Measurements from ENCODE around the gene SRSF3.
"Not testable (repeated sequence)": the region's sequence is repeated elsewhere in the genome, so short reads cannot be mapped to it uniquely, and the experiment has no call there.

Gene SRSF3

GRCh38 chr6:36639171-36639808 lies 45.1 kb downstream of the SRSF3 start:
- no peak for TF ChIP-seq JUND (IDR thresholded peaks at IDR 0.05; ENCODE audit: low read depth)
- in situ Hi-C loops (cut with HindIII; ENCODE audit: low pct_unique_long_range_greater_than_20kb, low sequenced_read_pairs) = no loop called here
- no peak for DNase-seq (ENCODE audit: low read depth in 1 of 2, low spot score in 1 of 2)

DNA sequence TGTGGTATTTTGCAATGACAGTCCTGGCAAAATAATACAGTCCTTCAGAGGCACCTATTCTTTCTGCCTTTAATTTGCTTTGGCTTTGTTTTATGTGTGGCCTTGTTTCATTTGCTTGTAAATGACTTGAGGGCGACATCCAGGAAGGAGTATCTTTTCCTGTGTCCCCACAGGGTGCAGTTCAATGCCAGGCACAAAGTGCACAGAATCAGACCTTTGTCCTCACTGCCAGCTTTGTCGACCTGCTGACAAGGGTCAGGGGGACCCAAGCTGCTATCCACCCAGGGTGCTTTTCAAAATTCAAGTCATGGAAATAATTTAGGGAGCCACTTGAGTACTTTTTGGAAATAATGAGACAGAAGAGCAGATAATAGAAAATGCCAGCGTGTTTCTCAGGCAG lies 47.4 kb downstream of the SRSF3 start:
- in situ Hi-C loops (cut with HindIII; ENCODE audit: low pct_unique_long_range_greater_than_20kb, low sequenced_read_pairs) = no loop called here

DNA sequence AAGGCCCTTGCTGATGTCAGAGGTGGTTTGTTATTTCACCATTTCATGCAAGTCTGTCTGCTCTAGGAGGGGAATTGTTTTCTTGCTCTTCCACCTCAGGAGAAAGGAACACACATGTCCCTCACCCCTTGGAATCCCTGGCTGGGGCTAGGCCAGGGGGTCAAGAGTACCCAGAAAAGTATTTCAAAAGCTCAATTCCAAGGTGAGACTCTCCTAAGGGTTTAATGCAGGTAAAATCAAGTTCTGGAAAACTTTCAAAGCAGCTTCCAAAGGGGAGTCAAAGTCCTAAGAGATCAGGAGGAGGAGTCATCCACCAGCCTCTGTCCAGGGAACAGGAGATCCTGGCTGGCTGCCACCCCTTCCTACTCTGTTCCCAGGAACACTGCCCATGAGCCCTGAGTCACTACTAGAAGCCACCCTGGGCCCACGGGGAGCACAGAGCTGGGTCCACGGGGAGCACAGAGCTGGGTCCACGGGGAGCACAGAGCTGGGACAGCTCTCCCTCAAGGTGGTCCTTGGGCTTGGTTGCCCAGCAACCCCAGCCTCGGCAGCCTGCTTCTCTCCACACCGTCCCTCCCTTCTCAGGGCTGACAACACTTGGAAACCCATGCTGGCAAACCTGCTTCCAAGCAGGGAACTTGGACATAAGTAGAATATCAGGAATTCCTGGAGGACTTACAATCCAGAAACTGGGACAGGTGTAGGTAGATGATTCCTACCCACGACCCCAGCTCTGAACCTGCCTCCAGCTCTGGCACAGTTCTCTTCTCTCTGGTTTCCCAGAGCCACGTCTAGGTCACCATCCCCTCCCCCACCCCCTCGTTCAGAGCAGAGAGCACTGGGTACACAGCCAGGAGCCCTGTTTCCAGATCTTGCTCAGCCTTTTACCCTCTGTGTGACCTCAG lies 49.0 kb downstream of the SRSF3 start:
- peak in 1 of 2 experiments; percentile 48 for DNase-seq (ENCODE audit: low read depth in 1 of 2, low spot score in 1 of 2)
- in situ Hi-C loops (cut with HindIII; ENCODE audit: low pct_unique_long_range_greater_than_20kb, low sequenced_read_pairs) = no loop called here
- TF ChIP-seq JUND (IDR thresholded peaks at IDR 0.05; ENCODE audit: low read depth) = no peak

More for the DNA sequence above, 47.4 kb downstream of the SRSF3 start:
- DNase-seq (ENCODE audit: low read depth in 1 of 2, low spot score in 1 of 2) = no peak
- TF ChIP-seq JUND (IDR thresholded peaks at IDR 0.05; ENCODE audit: low read depth) = no peak

DNA sequence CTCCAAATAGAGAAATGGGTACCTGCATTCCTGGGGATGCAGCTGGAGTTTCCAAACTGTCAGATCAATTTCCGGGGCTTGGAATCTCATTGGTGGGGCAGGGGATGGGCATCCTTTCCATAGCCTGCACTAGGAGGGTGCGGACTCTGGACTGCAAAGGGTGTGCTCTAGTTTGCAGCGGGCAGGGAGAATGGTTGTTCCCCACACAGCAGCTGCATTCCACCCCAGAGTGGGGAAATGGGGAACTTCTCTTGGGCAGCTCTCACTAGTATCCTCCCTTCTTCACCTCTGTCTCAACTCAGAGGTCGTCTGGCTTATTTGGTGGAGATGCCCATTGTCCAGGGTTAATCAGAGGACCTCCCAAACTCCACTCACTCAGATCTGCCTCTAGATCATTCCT lies 49.8 kb downstream of the SRSF3 start:
- no peak for DNase-seq (ENCODE audit: low read depth in 1 of 2, low spot score in 1 of 2)
- in situ Hi-C loops (cut with HindIII; ENCODE audit: low pct_unique_long_range_greater_than_20kb, low sequenced_read_pairs) = no loop called here
- TF ChIP-seq JUND (IDR thresholded peaks at IDR 0.05; ENCODE audit: low read depth) = no peak

DNA sequence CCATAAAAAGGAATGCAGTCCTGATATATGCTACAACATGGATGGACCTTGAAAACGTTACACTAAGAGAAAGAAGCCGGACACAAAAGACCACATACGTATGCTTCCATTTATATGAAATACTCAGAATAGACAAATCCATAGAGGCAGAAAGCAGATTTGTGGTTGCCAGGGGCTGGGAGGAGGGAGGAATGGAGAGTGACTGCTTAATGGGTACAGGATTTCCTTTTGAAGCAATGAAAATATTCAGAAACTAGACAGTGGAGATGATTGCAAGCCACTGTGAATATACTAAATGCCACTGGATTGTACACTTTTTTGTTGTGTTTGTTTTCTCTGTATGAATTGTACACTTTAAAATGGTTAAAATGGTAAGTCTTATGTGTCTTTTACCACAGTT lies 54.9 kb downstream of the SRSF3 start:
- no peak for DNase-seq (ENCODE audit: low read depth in 1 of 2, low spot score in 1 of 2)
- TF ChIP-seq JUND (IDR thresholded peaks at IDR 0.05; ENCODE audit: low read depth) = no peak
- in situ Hi-C loops (cut with HindIII; ENCODE audit: low pct_unique_long_range_greater_than_20kb, low sequenced_read_pairs) = no loop called here

DNA sequence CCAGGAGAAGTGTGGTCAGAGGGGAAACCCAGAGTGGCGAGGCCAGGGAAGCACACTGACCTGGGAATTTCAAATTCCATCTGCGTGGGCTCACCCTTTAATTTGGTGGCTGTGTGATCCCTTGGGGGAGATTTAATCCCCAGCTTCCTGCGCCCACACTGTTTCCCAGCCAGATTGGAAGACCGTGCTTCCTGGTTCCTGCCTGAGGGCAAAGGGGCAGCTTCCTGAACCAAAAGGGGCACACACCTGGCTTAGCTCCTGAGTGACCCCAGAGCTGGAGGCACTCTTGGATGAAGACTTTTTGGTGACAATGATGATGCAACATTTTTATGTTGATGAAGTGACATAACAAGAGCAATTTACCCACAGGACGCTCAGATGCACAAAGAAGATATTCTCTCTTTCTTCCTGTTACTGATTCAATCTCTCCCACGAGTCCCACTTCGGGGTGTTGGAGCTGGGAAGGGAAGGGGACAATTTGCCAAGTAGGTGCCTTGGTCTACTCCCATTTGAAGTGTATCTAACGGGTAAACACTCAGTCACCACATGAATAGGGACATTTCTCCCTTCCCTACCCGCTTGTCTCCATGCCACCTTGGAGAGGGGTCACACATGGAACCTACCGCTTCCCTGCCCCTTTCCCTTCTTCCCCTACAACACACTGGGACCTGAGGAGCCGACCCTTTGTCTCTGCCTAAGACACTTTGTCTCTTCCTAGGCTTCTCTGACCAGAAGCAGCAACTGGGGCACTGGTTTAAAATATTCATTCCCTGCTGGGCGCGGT lies 55.7 kb downstream of the SRSF3 start:
- DNase-seq (ENCODE audit: low read depth in 1 of 2, low spot score in 1 of 2) = peak in 1 of 2 experiments; percentile 51
- TF ChIP-seq JUND (IDR thresholded peaks at IDR 0.05; ENCODE audit: low read depth) = no peak
- in situ Hi-C loops (cut with HindIII; ENCODE audit: low pct_unique_long_range_greater_than_20kb, low sequenced_read_pairs) = no loop called here

DNA sequence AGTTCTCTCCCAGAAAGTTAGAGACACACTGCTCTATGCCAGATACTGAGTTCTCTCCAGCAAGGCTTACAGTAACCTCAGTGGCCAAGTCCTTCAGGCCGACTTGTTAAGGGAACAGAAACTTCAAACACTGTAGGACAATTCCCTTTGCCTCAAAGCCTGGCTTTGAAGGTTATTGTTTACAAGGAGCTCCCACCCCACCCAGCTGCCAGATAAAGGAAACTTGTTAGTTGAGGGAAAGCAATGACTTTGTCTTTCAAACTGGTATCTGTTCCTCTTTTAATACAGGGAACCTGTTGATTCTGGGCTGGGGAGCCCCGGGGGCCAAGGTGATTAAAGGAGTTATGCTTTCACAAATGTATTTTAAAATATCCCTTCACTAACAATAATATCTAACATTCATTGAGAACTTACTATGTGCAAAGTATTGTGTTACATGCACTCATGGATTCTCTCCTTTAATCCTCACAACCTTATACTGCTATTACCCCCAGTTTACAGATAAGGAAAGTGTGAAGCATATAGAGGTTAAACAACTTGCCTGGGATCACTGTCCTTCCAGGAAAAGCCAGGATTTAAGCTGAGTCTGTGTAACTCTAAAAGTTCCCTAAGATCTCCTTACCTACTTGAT lies 56.8 kb downstream of the SRSF3 start:
- in situ Hi-C loops (cut with HindIII; ENCODE audit: low pct_unique_long_range_greater_than_20kb, low sequenced_read_pairs) = no loop called here
- no peak for DNase-seq (ENCODE audit: low read depth in 1 of 2, low spot score in 1 of 2)
- TF ChIP-seq JUND (IDR thresholded peaks at IDR 0.05; ENCODE audit: low read depth) = no peak

GRCh38 chr6:36651659-36652379 lies 57.7 kb downstream of the SRSF3 start:
- TF ChIP-seq JUND (IDR thresholded peaks at IDR 0.05; ENCODE audit: low read depth) = no peak
- DNase-seq (ENCODE audit: low read depth in 1 of 2, low spot score in 1 of 2) = no peak
- in situ Hi-C loops (cut with HindIII; ENCODE audit: low pct_unique_long_range_greater_than_20kb, low sequenced_read_pairs) = no loop called here

DNA sequence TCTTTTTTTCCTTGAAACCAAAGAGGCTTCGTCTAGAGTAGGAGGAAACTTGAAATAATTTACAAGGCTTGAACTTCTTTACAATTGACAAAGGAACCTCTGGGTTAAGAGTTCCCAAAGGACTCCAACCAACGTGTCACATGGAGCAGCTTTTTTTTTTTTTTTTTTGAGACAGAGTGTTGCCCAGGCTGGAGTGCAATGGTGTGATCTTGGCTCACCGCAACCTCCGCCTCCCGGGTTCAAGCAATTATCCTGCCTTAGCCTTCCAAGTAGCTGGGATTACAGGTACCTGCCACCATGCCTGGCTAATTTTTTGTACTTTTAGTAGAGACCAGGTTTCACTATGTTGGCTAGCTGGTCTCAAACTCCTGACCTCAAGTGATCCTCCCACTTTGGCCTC lies 60.3 kb downstream of the SRSF3 start:
- in situ Hi-C loops (cut with HindIII; ENCODE audit: low pct_unique_long_range_greater_than_20kb, low sequenced_read_pairs); DNase-seq (ENCODE audit: low read depth in 1 of 2, low spot score in 1 of 2): not testable (repeated sequence)
